Mucosa of descending colon (tissue), 3 donors: Measurements from ENCODE around the gene PLPP2. TPM values are rescaled to one million over a fixed set of nuclear protein-coding genes. Genes with fewer than 3 reads are reported as not detected.
"Not testable (repeated sequence)": the region's sequence is repeated elsewhere in the genome, so short reads cannot be mapped to it uniquely, and the experiment has no call there.

Experiments
- ATAC-seq: fragments of 200-7000 bp; cut with Tn5 transposase; one replicate; pipeline ENCODE4 v1.9.1; 2020; ENCODE audit warnings: mild to moderate bottlenecking, moderate library complexity
- DNase-seq, 3 donors: peaks; one replicate each; pipeline ENCODE4 v3.0.0-alpha.2; 2020
- H3K36me3 ChIP-seq: fragments of 200-600 bp; one replicate; pipeline ENCODE4 v1.8.0; 2021; ENCODE audit warnings: low read depth, mild to moderate bottlenecking
- H3K4me1 ChIP-seq: fragments of 200-600 bp; one replicate; pipeline ENCODE4 v1.8.0; 2021; ENCODE audit warnings: low read depth, mild to moderate bottlenecking
- H3K4me3 ChIP-seq: fragments of 200-600 bp; one replicate; pipeline ENCODE4 v1.8.0; 2021; ENCODE audit warnings: mild to moderate bottlenecking
- H3K9me3 ChIP-seq: fragments of 200-600 bp; one replicate; pipeline ENCODE4 v1.8.0; 2021; ENCODE audit warnings: mild to moderate bottlenecking
- CTCF ChIP-seq: fragments of 200-600 bp; IDR thresholded peaks from one replicate; pipeline ENCODE4 v1.8.0; 2022; ENCODE audit warnings: antibody characterized with exemption, mild to moderate bottlenecking
- intact Hi-C, 2 donors: fragments of 100-400 bp; cut with DNase I in 1 of 2; cut with micrococcal nuclease in 1 of 2; formaldehyde crosslinking; loops; one replicate each; pipeline versions ENCODE4 v1.11.0 to v1.11.1; 2022; cut with DNase I, micrococcal nuclease
- total RNA-seq, 3 donors: library from RNA; stranded (reverse); fragmentation: NEBNext Ultra II Directional in 2 of 3; extraction: Animal tissue kit (Norgen Biotek cat#: 25700) in 2 of 3; gene quantifications; one replicate each; pipeline versions ENCODE4 v1.2.1 to v1.2.4, GENCODE V29; 2021 to 2023
- donor health status: DM: no; HTN: no; CAD: no; lungs with moderate emphysema.
- donor health status: DM: no; HTN: no; CAD: no.
- donor health status: DM: no; HTN: yes; CAD: no.

The PLPP2 gene
- total RNA-seq, 3 donors from 2014 or later = 41.9 to 107 (median 75.4) TPM

GRCh38 chr19:271856-272255 is 19.3 kb downstream of the PLPP2 start:
- no peaks in the 10 kb centered on the region for H3K36me3 ChIP-seq

GRCh38 chr19:270766-271318 is 20.4 kb downstream of the PLPP2 start:
- H3K36me3 ChIP-seq, DNase-seq, H3K4me3 ChIP-seq, ATAC-seq, H3K4me1 ChIP-seq, intact Hi-C loops, H3K9me3 ChIP-seq: not testable (repeated sequence)

More at GRCh38 chr19:271856-272255, 19.3 kb downstream of the PLPP2 start:
- DNase-seq (no peak), ATAC-seq (no peak)
- no peak for TF ChIP-seq CTCF
- Histone ChIP-seq H3K9me3 (no peaks in the 10 kb centered on the region), H3K4me1 (no peaks in the 10 kb centered on the region), H3K4me3 (no peak overlapping the region)
- intact Hi-C loops = no loop called here

- DNase-seq (no peak), ATAC-seq (no peak)
- TF ChIP-seq CTCF = no peak
- no peaks in the 10 kb centered on the region for H3K4me1 ChIP-seq
- H3K9me3 ChIP-seq = no peaks in the 10 kb centered on the region
- intact Hi-C loops = no loop called here
- H3K36me3 ChIP-seq = no peaks in the 10 kb centered on the region
- H3K4me3 ChIP-seq = no peak overlapping the region
Measured at GRCh38 chr19:269241-269640, 22.0 kb downstream of the PLPP2 start.

DNA sequence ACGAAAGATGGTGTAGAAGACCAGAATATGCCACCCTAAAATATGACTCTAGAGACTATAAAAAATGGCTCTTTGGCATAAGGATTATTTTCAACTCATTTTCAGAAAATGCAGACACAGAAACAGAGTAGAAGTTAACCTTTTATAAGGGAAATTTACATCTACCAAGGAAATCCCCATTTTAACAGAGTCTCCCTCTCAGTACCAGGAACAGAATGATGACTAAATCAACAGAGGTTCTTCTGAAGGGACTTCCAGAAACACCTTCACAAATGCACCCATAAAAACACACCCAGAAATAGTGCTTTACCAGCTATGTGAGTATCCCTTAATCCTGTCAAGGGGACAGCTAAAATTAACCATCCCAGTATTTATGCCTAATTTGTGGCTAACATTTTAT is 29.1 kb downstream of the PLPP2 start:
- Histone ChIP-seq H3K4me1 (no peaks in the 10 kb centered on the region), H3K4me3 (no peak overlapping the region), H3K36me3 (no peaks in the 10 kb centered on the region), H3K9me3 (no peaks in the 10 kb centered on the region)
- no peak for ATAC-seq
- intact Hi-C loops = no loop called here
- no peak for DNase-seq
- no peak for TF ChIP-seq CTCF

DNA sequence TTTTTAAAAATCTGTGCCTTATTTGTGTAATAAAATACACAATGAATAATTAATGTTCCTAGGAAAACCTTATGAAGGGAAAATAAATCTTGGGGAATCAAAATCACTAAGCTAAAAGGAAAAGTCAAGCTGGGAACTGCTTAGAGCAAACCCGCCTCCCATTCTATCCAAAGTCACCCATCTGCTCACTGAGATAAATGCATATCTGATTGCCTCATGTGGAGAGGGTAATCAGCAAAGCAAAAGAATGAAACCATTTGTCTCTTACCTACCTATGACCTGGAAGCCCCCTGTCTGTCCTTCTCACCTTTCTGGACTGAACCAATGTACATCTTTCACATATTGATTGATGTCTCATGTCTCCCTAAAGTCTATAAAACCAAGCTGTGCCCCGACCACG is 34.4 kb downstream of the PLPP2 start:
- H3K4me3 ChIP-seq, H3K9me3 ChIP-seq, ATAC-seq, H3K36me3 ChIP-seq, DNase-seq, H3K4me1 ChIP-seq, intact Hi-C loops: not testable (repeated sequence)

DNA sequence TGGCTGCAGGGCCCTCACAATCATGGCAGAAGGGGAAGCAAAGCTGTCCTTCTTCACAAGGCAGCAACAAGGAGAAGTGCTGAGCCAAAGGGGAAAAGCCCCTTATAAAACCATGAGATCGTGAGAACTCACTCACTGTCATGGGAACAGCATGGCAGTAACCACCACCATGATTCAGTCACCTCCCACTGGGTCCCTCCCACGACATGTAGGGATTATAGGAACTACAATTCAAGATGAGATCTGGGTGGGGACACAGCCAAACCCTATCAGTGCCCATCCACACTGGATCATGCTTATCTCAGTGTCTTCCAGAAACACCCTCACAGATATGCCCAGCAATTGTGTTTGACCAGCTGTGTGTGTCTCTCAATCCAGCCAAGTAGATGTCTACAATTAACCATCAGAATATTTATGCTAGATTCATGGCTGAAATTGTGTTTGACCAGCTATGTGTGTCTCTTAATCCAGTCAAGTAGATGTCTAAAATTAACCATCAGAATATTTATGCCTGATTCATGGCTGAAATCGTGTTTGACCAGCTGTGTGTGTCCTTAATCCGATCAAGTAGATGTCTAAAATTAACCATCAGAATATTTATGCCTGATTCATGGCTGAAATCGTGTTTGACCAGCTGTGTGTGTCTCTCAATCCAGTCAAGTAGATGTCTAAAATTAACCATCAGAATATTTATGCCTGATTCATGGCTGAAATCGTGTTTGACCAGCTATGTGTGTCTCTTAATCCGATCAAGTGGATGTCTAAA is 38.6 kb downstream of the PLPP2 start:
- ATAC-seq, DNase-seq, H3K4me1 ChIP-seq, H3K36me3 ChIP-seq, intact Hi-C loops, H3K9me3 ChIP-seq, H3K4me3 ChIP-seq: not testable (repeated sequence)

GRCh38 chr19:246551-246950 is 44.7 kb downstream of the PLPP2 start:
- Histone ChIP-seq H3K4me1 (no peaks in the 10 kb centered on the region), H3K4me3 (no peak overlapping the region), H3K36me3 (no peaks in the 10 kb centered on the region), H3K9me3 (no peaks in the 10 kb centered on the region)
- intact Hi-C loops = no loop called here
- no peak for ATAC-seq
- no peak for TF ChIP-seq CTCF
- DNase-seq = peak in 2 of 3 donors; percentile 31 to 55

GRCh38 chr19:245900-246299 is 45.3 kb downstream of the PLPP2 start:
- peak in 1 of 3 donors; percentile 32 for DNase-seq

More at GRCh38 chr19:245900-246299, 45.3 kb downstream of the PLPP2 start:
- H3K4me3 ChIP-seq, H3K36me3 ChIP-seq, ATAC-seq, H3K9me3 ChIP-seq, intact Hi-C loops, H3K4me1 ChIP-seq: not testable (repeated sequence)
